IPS DF 6.9 (cell line): ENCODE data around the gene RNF149.

Source experiments
- DNase-seq: peaks from one replicate; pipeline ENCODE4 v3.0.0-alpha.2; 2013; ENCODE audit warnings: low read depth, low spot score
- H3K27ac ChIP-seq: one replicate; pipeline ENCODE4 v1.5.1; 2013; ENCODE audit warnings: low read length, control low read depth
- H3K27me3 ChIP-seq: 2 replicates; pipeline ENCODE4 v1.6.1; 2013; ENCODE audit warnings: mild to moderate bottlenecking, low read length; ENCODE audit not compliant: control insufficient read depth, insufficient read depth
- H3K36me3 ChIP-seq: 2 replicates; pipeline ENCODE4 v1.6.1; 2013; ENCODE audit warnings: low read length; ENCODE audit not compliant: control insufficient read depth, insufficient read depth
- H3K4me1 ChIP-seq: 2 replicates; pipeline ENCODE4 v1.6.1; 2013; ENCODE audit warnings: low read length; ENCODE audit not compliant: control insufficient read depth, insufficient read depth
- H3K4me3 ChIP-seq: 2 replicates; pipeline ENCODE4 v1.5.1; 2013; ENCODE audit warnings: mild to moderate bottlenecking, low read length
- H3K9me3 ChIP-seq: 2 replicates; pipeline ENCODE4 v1.6.1; 2013; ENCODE audit warnings: low read length, inconsistent platforms; ENCODE audit not compliant: control insufficient read depth, insufficient read depth
- WGBS: extraction: QIAGEN DNeasy Blood & Tissue Kit; methylation state at CpG from one replicate; pipeline ENCODE4 v1.1.7; 2013; ENCODE audit warnings: mixed read lengths, missing lambda C conversion rate; ENCODE audit not compliant: insufficient read length, insufficient coverage; 5-methylcytosine and 5-hydroxymethylcytosine counted together

Gene RNF149

DNA sequence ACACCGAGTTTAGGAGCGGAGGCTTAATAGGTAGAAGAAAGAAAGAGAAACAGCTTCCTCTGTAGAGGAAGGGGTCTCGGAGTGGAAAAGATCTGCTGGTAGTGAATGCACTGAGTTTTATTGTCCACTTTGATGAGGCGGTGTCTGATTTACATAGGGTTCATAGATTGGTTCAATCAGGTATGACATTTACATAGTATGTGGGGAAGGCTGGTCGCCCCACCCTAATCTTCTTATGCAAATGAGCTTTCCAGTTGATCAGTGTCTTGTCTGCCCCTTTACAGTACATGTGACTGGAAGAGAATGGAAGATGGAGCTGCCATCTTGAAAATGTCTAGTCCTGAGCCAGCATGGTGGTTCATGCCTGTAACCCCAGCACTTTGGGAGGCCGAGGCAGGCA is 75.7 kb downstream of the RNF149 start:
- Histone ChIP-seq H3K27ac (no peak overlapping the region), H3K4me1 (no peaks in the 10 kb centered on the region), H3K27me3 (no peaks in the 10 kb centered on the region; the same call in 1 of the 2 replicates), H3K36me3 (no peaks in the 10 kb centered on the region), H3K4me3 (no peak overlapping the region), H3K9me3 (no peaks in the 10 kb centered on the region)
- no CpG with 5 or more reads among the region's 6 CpGs for WGBS
- no peak for DNase-seq

DNA sequence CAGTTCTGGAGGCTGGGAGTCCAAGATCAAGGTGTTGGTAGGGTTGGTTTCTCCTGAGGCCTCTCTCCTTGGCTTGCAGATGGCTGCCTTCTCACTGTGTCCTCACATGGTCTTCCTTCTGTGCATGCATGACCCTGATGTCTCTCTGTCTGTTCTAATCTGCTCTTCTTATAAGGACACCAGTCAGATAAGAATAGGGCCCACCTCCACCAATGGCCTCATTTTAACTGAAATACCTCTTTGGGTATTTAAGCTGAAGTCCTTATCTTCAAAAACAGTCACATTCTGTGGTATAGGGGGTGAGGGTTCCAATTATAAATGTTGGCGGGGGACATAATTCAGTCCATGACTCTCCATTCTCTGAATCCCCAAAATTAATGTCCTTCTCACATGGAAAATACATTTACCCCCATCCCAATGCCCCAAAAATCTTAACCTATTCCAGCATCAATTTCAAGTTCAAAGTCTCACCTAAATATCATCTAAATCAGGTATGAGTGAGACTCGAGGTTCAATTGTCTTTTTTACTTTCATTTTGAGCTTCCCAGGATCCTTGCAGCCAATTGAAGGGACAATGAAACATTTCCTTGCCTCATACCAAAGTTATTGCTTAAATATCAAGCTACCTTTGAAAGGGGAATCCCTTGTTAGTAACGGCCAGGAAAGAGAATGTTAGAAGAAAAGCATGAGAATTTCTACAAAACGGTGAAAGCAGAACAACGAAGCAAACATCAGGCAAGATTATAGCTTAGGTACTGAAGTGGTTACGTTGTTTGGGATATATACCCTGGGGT is 76.4 kb downstream of the RNF149 start:
- WGBS: no CpG with 5 or more reads among the region's 6 CpGs
- Histone ChIP-seq H3K4me3 (no peak overlapping the region), H3K36me3 (no peaks in the 10 kb centered on the region), H3K27ac (no peak overlapping the region), H3K9me3 (no peaks in the 10 kb centered on the region), H3K4me1 (no peaks in the 10 kb centered on the region), H3K27me3 (no peaks in the 10 kb centered on the region; the same call in 1 of the 2 replicates)
- DNase-seq: no peak

DNA sequence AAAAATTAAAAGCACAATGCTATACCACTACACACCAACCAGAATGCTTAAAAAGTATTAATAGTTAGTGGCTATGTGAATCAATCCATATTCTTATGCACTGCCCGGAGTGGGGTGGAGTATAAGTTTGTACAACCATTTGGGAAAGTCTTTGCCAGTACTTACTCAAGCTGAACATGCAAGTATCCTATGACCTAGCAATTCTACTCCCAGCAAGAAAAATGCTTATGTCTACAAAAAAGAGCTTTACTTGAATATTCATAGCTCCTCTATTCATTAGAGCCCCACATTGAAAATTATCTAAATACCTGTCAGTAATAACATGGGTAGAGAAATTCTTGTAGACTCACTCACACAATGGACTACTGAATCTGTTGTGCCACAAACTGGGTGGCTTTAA is 77.3 kb downstream of the RNF149 start:
- no peak for DNase-seq
- H3K4me1 ChIP-seq: no peaks in the 10 kb centered on the region
- no peak overlapping the region for H3K4me3 ChIP-seq
- H3K27me3 ChIP-seq: no peaks in the 10 kb centered on the region; the same call in 1 of the 2 replicates
- no CpG with 5 or more reads among the region's 1 CpG for WGBS
- H3K9me3 ChIP-seq: no peaks in the 10 kb centered on the region
- H3K36me3 ChIP-seq: no peaks in the 10 kb centered on the region
- no peak overlapping the region for H3K27ac ChIP-seq

DNA sequence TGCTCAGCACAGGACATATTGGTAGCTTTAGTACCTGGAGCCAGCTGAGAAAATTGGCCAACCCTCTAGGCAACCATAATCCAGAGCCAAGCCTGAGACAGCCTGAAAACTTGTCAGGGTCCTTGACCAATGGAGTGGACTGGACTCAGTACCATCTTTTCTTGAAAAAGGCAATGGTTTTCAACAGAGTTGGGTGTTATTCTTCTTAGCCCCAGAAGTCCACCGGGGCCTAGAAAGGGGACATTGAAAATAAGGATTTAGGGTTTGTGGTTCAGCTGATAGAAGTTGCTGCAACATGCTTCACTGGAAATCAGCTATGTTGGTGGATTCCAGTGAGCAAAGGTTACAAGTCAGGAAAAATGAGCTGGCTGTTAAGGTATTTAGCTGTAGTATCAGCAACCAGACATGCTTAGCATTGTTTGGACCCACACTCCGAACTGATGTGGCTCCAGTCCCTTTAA is 77.9 kb downstream of the RNF149 start:
- H3K4me1 ChIP-seq: no peaks in the 10 kb centered on the region
- H3K27ac ChIP-seq: no peak overlapping the region
- WGBS: no CpG with 5 or more reads among the region's 2 CpGs
- H3K4me3 ChIP-seq: no peak overlapping the region
- H3K27me3 ChIP-seq: no peaks in the 10 kb centered on the region; the same call in 1 of the 2 replicates
- H3K36me3 ChIP-seq: no peaks in the 10 kb centered on the region
- DNase-seq: no peak
- H3K9me3 ChIP-seq: no peaks in the 10 kb centered on the region
